Upper lobe of right lung (tissue), 1 donor: ENCODE data around the gene ADISSP. TPM values are rescaled to one million over a fixed set of nuclear protein-coding genes. Genes with fewer than 3 reads are reported as not detected.
A peak's percentile ranks its signal among the peaks of the same experiment; 100 is the strongest.

ENCODE experiments used
- ATAC-seq: fragments of 200-7000 bp; cut with Tn5 transposase; one replicate; pipeline ENCODE4 v1.9.1; 2020; ENCODE audit warnings: mild to moderate bottlenecking, moderate library complexity
- DNase-seq: peaks from one replicate; pipeline ENCODE4 v3.0.0-alpha.2; 2020
- H3K27ac ChIP-seq: fragments of 200-600 bp; one replicate; pipeline ENCODE4 v1.8.0; 2022
- H3K27me3 ChIP-seq: fragments of 200-600 bp; one replicate; pipeline ENCODE4 v1.8.0; 2022; ENCODE audit warnings: mild to moderate bottlenecking
- H3K36me3 ChIP-seq: fragments of 200-600 bp; one replicate; pipeline ENCODE4 v1.8.0; 2022
- H3K4me1 ChIP-seq: fragments of 200-600 bp; one replicate; pipeline ENCODE4 v1.8.0; 2022
- H3K4me3 ChIP-seq: fragments of 200-600 bp; one replicate; pipeline ENCODE4 v1.8.0; 2022; ENCODE audit warnings: mild to moderate bottlenecking
- H3K9me3 ChIP-seq: fragments of 200-600 bp; one replicate; pipeline ENCODE4 v1.8.0; 2022
- intact Hi-C: fragments of 100-400 bp; cut with DNase I; formaldehyde crosslinking; loops from one replicate; pipeline ENCODE4 v1.11.0; 2022
- total RNA-seq: library from RNA; stranded (reverse); fragmentation: NEBNext Ultra II Directional; extraction: Animal tissue kit (Norgen Biotek cat#: 25700); gene quantifications from one replicate; pipeline ENCODE4 v1.2.1, GENCODE V29; 2021
- TF ChIP-seq, protein P1 (sequence below): fragments of 200-600 bp; IDR thresholded peaks from one replicate; pipeline ENCODE4 v1.8.0; 2022; ENCODE audit warnings: antibody characterized with exemption
- donor health status: DM: no; HTN: yes; CAD: no; lungs with severe emphysema.

The ADISSP gene
- total RNA-seq, 1 donor from 2014 or later = 23.3 TPM

DNA sequence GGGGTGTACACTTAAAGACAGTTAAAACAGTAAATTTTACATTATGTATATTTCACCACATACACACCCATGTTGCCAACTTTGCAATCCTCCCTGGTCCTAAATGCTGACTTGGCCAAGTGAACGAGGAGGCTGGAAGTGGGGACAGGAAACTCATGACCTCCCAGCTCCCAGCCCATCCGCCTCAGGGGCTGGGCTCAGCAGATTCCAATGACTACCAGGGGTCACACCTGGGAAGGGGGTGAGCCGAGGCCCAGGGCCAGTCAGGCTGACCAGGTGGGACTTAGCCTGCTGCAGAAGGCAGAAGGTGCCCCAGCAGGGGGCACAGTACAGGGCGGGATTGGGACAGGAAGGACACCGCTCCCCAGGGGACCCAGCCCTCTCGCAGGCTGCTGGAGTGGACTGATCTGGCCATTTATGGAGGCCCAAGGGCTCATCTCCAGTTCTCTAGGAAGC, 57.5 kb downstream of the ADISSP start:
- Histone ChIP-seq H3K27me3 (no peaks in the 10 kb centered on the region), H3K4me1 (peaks cover 13% of the 10 kb centered on the region), H3K27ac (no peak overlapping the region), H3K4me3 (peak overlapping the region; percentile 37), H3K9me3 (no peaks in the 10 kb centered on the region), H3K36me3 (no peaks in the 10 kb centered on the region)
- TF ChIP-seq, protein P1, sequence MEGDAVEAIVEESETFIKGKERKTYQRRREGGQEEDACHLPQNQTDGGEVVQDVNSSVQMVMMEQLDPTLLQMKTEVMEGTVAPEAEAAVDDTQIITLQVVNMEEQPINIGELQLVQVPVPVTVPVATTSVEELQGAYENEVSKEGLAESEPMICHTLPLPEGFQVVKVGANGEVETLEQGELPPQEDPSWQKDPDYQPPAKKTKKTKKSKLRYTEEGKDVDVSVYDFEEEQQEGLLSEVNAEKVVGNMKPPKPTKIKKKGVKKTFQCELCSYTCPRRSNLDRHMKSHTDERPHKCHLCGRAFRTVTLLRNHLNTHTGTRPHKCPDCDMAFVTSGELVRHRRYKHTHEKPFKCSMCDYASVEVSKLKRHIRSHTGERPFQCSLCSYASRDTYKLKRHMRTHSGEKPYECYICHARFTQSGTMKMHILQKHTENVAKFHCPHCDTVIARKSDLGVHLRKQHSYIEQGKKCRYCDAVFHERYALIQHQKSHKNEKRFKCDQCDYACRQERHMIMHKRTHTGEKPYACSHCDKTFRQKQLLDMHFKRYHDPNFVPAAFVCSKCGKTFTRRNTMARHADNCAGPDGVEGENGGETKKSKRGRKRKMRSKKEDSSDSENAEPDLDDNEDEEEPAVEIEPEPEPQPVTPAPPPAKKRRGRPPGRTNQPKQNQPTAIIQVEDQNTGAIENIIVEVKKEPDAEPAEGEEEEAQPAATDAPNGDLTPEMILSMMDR = no peak
- intact Hi-C loops = loop anchor here (5.0 kb wide), 1 partner anchor 33 kb away; no protein-coding TSS in a partner anchor
- ATAC-seq (peak; percentile 1), DNase-seq (peak; percentile 66)

DNA sequence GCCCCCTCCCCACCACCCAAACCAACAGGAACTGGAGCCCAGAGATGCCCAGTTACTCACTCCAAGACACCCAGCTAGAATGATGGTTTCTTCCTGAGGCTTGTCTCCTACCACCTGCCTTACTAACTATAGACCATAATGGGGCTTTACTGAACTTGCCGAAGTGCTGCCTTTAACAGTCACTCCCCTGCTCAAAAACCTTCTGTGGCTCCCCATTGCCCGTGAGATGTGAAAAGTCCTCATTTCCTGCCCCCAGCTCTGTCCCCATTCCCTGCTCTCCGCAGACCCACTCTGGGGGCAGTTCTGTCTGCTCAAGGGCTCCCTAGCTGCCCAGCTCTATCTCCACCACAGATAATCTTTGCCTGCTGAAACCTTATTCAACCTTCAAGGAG, 60.0 kb downstream of the ADISSP start:
- H3K27ac ChIP-seq = no peak overlapping the region

DNA sequence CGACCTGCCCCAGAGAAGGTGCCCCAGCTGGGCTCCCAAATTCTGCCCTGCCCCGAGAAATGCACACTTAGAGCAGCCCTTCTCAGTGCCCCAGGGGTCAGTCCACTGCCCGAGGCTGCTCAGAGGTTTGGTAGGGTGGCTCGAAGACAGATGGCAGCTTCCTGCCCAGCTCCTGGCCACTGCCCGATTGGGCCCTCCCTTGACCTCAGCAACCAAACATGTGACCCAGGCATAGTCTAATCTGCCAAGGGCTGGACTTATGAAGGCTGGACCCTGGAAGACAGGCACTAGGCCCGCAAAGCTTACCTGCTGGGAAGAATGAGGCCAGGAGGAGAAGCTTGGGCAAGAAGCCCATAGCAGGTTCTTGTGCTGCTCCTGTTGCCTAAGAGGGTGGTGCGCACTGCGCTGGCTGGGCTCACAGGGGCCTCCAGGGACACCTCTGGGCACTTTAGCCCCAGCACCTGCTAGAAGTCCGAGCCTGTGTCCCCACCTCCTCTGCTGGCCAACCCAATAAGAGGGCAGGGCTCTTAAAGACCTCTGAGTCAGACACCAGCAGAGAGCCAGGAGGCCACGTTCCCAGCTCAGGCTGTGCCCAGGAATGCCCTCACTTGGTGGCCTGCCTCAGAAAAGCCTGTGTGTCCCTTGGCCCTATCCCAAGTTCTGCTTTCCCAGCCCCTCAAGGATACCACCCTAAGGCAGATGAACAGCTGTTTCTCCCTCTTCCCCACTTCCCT, 60.6 kb downstream of the ADISSP start:
- ATAC-seq (peak; percentile 37), DNase-seq (peak; percentile 71)
- peaks cover 9% of the 10 kb centered on the region for H3K4me1 ChIP-seq
- H3K36me3 ChIP-seq = no peaks in the 10 kb centered on the region
- intact Hi-C loops = no loop called here
- no peaks in the 10 kb centered on the region for H3K27me3 ChIP-seq
- H3K9me3 ChIP-seq = no peaks in the 10 kb centered on the region
- H3K4me3 ChIP-seq = no peak overlapping the region
- TF ChIP-seq, protein P1 = no peak
- H3K27ac ChIP-seq = no peak overlapping the region

More for the DNA sequence above, 60.0 kb downstream of the ADISSP start:
- intact Hi-C loops = no loop called here
- no peaks in the 10 kb centered on the region for H3K36me3 ChIP-seq
- no peaks in the 10 kb centered on the region for H3K27me3 ChIP-seq
- ATAC-seq (no peak), DNase-seq (peak; percentile 8)
- no peaks in the 10 kb centered on the region for H3K9me3 ChIP-seq
- TF ChIP-seq, protein P1 = no peak
- peaks cover 9% of the 10 kb centered on the region for H3K4me1 ChIP-seq
- H3K4me3 ChIP-seq = no peak overlapping the region

DNA sequence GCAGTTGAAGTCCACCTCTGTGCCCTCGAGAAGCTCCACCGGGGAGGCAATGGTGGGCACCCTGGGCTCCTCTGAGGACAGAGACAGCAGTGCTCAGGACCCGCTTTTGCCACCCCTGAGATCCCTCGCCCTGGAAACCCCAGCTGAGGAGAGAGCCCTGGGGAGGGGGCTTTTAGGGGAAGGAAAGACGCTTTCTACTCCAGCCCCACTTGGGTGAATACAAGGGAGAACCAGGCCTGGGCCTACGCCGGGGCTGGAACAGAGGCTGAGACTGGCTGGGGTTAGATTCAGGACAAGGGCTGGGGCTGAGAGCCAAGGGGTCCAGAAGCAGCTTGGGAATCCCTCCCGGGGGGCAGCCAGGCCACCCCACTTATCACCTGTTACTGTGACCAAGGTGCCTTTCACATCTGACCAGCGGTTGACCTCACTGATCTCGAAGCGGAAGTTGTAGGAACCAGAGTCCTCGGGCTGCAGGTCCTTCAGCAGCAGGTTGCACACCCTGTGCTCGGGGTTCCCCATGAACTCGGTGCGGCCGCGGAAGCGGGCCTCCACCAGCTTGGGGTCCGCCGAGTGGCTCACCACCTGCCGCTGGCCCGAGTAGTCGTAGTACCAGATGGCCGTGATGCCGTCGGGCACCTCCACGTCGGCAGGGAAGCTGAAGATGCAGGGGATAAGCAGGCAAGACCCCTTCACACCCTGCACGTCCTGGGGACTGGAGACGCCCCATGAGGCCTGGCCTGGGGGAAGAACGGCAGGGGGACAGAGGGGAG, 61.4 kb downstream of the ADISSP start:
- H3K36me3 ChIP-seq = no peaks in the 10 kb centered on the region
- no peak overlapping the region for H3K27ac ChIP-seq
- ATAC-seq = no peak
- H3K27me3 ChIP-seq = no peaks in the 10 kb centered on the region
- no peak overlapping the region for H3K4me3 ChIP-seq
- no peaks in the 10 kb centered on the region for H3K9me3 ChIP-seq
- H3K4me1 ChIP-seq = peaks cover 9% of the 10 kb centered on the region
- intact Hi-C loops = no loop called here
- TF ChIP-seq, protein P1 = no peak
- peak; percentile 61 for DNase-seq

DNA sequence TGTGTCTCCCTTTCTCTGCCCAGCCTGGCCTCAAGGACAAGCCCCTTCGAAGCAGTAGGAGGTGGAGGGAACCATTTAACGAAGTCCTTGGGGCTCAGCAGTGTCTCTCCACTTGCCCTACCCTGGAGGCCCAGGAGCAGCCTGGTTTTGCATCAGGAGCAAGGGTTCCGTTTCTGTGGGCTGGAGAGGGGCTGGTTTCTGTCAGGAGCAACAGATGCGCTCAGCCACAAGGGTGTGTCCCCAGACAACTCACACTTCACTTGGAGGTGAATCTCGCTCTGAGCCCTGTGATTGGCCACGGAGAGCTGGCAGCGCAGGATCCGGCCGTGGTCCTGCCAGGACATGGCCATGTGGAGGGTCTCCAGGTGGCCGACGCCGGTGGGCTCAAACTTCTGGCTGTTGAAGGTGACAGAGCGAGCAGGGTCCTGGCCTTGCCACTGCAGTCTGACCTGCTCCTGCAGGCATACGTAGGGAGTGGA, 62.0 kb downstream of the ADISSP start:
- no peak overlapping the region for H3K27ac ChIP-seq
- no peaks in the 10 kb centered on the region for H3K27me3 ChIP-seq
- TF ChIP-seq, protein P1 = no peak
- intact Hi-C loops = no loop called here
- ATAC-seq = no peak
- H3K4me3 ChIP-seq = no peak overlapping the region
- no peak for DNase-seq
- H3K4me1 ChIP-seq = peaks cover 6% of the 10 kb centered on the region
- no peaks in the 10 kb centered on the region for H3K36me3 ChIP-seq
- no peaks in the 10 kb centered on the region for H3K9me3 ChIP-seq
